Measurements from ENCODE around the gene GNAS-AS1.

GNAS-AS1 gene

DNA sequence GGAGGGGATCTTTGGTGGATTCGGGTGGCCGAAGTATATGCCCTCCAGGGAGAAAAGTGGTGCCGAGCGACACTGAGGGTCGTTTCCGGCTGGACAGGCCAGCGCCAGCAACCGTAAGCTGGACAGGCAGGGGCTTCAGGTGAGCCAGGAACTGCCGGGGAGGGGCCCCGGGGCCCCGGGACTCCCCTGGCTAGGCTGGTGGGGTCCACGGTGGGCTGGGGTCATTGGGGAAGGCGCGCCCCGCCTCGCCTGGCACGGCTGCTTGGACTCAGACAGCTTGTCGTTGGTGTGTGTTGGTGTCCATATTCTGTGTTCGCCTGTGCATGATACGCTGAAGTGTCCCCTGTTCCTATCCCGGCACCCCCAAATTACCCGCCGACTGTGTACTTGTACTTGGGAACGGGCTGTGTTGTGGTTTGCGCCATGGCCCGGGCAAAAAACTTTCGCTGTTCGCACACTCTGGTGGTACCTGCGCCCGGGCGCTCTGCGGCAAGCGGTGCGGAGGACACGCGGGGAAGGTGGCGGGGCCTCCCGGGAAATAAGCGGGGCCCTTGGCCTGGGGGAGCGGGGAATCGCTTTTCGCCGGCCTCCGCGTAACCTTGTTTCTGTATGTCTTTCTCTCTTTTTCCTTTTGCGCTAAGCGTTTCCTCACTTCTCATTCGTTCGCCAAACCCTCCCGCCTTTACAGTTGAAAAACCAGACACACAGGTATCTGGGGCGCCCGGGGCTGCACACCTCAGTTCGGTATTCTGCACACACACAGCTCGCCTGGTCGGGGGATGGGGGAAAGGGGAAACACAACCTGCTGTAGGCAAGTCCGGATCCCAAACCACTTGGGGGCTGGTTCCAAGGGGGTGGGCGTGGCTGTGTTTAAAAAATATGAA is 5.0 kb upstream of the GNAS-AS1 start:
- no peak for DNase-seq (ENCODE audit: low spot score)

DNA sequence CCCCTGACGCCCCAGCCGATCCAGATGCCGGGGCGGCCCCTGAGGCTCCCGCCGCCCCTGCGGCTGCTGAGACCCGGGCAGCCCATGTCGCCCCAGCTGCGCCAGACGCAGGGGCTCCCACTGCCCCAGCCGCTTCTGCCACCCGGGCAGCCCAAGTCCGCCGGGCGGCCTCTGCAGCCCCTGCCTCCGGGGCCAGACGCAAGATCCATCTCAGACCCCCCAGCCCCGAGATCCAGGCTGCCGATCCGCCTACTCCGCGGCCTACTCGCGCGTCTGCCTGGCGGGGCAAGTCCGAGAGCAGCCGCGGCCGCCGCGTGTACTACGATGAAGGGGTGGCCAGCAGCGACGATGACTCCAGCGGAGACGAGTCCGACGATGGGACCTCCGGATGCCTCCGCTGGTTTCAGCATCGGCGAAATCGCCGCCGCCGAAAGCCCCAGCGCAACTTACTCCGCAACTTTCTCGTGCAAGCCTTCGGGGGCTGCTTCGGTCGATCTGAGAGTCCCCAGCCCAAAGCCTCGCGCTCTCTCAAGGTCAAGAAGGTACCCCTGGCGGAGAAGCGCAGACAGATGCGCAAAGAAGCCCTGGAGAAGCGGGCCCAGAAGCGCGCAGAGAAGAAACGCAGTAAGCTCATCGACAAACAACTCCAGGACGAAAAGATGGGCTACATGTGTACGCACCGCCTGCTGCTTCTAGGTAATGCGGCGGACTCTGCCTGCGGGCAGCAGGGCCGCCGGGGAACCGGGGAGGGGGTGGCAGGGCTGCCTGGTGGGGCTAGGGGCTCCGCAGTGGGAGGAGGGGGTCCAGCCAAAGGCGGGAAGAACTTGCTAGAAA is 4.2 kb upstream of the GNAS-AS1 start:
- no peak for DNase-seq (ENCODE audit: low spot score)

DNA sequence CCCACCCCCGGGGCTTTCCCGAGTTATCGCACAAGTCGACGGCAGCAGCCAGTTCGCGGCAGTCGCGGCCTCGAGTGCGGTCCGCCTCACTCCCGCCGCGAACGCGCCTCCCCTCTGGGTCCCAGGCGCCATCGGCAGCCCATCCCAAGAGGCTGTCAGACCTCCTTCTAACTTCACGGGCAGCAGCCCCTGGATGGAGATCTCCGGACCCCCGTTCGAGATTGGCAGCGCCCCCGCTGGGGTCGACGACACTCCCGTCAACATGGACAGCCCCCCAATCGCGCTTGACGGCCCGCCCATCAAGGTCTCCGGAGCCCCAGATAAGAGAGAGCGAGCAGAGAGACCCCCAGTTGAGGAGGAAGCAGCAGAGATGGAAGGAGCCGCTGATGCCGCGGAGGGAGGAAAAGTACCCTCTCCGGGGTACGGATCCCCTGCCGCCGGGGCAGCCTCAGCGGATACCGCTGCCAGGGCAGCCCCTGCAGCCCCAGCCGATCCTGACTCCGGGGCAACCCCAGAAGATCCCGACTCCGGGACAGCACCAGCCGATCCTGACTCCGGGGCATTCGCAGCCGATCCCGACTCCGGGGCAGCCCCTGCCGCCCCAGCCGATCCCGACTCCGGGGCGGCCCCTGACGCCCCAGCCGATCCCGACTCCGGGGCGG is 3.4 kb upstream of the GNAS-AS1 start:
- no peak for DNase-seq (ENCODE audit: low spot score)

DNA sequence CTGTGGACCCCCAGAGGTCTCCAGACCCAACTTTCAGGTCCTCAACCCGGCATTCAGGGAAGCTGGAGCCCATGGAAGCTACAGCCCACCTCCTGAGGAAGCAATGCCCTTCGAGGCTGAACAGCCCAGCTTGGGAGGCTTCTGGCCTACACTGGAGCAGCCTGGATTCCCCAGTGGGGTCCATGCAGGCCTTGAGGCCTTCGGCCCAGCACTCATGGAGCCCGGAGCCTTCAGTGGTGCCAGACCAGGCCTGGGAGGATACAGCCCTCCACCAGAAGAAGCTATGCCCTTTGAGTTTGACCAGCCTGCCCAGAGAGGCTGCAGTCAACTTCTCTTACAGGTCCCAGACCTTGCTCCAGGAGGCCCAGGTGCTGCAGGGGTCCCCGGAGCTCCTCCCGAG is 2.8 kb upstream of the GNAS-AS1 start:
- no peak for DNase-seq (ENCODE audit: low spot score)

DNA sequence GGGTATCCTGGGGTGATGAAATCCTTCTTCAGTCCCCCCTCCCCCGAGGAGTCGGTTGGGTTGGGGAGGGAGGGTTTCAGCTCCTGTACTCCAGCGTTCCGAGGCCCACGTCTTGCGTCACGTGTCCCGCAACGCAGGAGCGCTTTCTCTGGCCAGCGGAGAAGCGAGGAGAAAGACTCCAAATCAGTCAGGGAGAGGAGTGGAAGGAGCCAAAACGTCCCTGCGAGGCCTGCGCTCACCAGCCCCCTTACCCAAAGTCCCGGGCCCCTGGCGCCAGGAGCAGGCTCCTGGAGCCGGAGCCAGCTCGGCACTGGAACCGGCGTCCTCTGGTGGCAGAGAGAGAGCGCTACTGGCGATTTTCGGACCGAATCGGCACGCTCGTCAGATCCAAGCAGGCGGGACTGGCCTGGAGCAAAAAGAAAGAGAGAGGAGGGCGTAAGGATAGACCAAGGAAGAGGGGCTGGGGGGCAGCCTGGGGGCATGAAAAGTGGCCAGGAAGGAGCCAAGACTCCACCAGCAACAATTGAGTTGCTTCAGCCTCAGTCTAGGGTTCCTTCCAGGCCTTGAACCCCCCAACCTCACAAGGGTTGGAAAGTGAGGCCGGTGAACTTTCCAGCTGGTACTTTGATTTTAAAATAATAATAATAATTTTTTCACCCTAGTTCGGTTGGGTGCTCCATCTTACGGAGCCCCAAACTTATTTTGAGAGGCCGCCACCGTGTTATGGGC is 2.0 kb upstream of the GNAS-AS1 start, which contains the start of gene GNAS:
TSS of gene GNAS (plus strand) at position 174 of the 729 bp plus-strand sequence.
- DNase-seq (ENCODE audit: low spot score) = no peak

DNA sequence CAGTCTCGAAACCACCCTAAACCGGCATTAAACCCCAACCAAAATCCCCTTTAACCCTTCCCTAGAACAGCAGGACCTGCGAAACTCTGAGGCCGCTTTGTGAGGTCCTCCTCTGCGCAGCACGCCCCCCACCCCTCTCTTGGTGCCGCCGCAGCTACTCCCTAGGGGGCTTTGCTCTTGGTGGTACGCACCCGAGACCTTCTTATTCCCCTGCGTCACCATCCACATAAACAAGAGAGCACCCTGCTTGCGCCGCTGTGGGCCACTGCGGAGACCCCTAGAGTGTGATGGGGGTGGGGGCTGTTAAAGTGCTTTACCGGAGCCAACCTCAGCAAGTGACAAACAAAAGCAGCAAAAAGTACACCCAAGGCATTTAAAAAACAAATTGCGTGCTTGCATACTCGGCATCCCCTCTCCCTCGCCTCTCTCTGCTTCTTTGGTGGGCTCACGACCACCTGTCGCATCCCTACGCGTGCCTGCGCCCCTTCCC is 1.3 kb upstream of the GNAS-AS1 start:
- DNase-seq (ENCODE audit: low spot score) = no peak

DNA sequence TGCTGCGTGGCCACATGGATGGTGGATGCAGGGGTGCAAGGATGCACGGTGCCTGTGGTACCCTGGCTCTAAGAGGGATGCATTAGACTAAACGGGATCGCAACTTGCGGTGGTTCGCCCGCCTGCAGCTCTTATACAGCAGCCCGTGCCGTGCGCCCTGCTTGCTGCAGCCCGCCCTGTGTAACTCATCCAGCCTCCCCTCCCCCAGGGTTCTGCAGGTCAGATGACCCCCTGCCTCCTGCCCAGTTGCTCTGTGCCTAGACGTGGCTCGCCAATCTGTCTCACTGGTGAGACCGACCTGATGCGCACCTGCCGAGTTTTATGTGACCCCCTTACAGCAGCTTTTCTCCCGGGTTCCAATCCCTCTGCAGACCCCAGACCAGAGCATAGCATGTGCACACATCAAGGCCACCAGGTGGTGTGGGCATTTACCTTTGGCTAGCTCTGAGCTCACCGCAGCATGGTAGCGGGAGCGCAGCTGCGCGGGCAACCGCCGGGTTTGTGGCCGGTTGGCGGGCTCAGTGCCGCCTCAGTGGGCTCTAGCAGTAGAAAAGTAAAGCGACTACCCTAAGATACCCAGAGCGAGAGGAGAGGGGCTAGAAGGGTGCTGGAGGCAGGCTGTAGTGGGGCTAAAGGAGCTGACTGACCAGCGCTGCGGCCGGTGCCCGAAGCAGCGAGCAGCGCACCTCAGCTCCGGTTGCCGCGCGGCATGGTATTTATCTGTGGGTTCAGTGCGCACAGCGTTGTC is 693 bp upstream of the GNAS-AS1 start:
- DNase-seq (ENCODE audit: low spot score) = no peak

DNA sequence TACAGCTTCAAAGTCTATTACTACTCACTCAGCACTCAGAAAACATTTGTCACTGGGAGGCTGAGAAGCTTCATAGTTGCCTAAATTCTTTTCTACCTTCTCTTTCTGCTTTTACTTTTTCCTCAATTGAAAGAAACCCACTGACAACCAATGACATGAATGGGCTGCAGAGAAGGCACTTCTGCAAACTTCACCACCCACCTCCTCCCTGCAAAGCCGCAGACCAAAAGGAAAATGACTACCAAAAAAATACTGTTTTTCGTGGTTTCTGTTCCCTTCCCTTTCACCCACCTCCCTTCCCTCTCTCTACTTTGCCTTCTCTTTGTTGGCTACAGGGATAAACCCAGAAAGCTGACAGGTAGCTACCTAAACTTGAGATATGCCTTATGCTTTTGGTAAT is 3.2 kb downstream of the GNAS-AS1 start:
- no peak for DNase-seq (ENCODE audit: low spot score)

DNA sequence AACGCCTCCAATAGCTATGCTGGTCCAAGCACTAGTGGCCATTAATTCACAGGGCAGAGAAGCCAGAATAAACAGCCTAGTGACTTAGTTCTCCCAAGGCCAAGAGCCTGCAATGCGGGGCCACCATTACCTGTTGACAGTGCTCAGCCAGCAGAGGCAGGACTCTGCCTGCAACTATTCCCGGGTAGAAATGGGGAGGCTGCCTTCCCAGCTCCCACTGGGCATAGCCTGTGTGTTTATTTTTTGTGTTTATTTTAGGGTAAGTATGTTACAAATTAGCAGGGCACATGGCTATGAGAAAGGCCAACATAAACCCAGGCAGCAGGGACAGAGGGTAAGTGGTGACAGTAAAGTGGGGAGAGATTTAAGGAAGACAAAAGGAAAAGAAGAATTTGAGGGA is 5.0 kb downstream of the GNAS-AS1 start:
- DNase-seq (ENCODE audit: low spot score) = no peak

DNA sequence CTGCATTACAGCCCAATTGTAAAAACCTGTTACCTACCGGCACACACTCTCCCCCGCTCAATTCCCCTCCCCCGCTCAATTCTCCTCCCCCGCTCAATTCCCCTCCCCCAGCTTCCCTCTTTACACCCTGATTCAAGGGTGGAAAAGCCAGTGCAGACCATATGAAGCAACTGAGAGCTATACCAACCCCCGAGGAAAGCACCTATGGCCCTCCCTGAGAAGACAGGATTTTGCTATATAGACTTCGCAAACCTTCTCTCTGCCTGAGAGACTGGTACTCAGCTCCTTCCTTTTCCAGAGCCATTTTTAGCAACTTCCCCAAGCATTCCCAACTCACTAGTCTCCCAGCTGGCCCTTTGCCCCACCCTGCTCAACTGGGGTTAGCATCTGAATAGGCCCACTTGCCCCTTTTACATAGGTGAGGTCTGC is 7.6 kb downstream of the GNAS-AS1 start:
- no peak for DNase-seq (ENCODE audit: low spot score)

DNA sequence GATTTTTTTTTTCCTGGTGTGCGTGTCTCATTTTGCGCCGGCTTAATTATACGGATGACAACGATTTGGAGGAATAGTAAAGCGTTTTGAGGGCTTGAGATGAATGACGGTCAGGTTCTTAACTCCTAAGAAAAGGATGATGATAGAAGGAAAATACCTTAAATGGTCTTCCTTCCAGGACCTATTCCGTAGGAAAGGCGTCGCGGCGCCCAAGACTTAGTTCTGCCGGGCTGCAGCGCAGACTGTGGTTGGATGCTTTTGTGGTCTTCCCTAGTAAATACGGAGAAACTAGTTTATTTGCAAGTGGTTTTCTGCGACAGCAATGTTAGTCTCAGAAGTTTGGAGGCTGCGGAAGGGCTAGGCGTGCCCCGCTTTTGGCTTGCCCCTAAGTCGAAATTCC is 8.4 kb downstream of the GNAS-AS1 start:
- no peak for DNase-seq (ENCODE audit: low spot score)

DNA sequence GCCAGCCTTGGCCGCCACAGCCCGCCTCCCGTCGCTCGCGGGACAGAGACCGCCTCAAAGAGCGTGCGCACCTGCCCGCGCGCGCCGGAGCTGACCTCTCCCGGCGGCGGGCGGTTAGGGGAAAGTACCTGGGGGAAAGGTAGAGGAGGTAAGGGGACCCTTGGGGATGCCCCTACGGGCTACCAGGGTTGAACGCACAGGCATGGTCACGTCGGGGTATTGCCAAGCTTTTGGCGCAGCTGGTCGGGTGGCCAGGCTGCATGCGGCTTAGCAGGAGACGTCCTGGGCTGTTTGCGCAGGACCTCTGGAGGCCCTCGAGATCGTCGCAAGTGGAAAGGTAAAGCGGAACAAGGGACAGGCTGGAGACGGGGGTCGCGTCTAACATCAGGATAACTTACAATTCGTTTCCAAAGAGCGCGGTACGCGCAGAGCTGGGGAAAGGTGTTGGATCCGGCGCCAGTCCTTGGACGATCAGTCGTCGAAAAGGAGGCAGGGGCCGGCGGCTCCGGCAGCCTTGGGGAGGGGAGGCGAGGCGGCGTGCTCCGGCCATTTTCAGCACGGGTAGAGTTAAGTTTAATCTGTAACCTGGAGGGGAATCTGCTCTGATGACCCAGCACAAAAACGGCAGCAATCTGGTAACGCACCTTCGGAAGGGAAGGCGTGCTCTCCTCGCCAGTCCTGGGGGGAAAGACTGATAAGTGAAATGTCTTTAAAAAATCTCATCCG is 9.0 kb downstream of the GNAS-AS1 start:
- DNase-seq (ENCODE audit: low spot score) = no peak

DNA sequence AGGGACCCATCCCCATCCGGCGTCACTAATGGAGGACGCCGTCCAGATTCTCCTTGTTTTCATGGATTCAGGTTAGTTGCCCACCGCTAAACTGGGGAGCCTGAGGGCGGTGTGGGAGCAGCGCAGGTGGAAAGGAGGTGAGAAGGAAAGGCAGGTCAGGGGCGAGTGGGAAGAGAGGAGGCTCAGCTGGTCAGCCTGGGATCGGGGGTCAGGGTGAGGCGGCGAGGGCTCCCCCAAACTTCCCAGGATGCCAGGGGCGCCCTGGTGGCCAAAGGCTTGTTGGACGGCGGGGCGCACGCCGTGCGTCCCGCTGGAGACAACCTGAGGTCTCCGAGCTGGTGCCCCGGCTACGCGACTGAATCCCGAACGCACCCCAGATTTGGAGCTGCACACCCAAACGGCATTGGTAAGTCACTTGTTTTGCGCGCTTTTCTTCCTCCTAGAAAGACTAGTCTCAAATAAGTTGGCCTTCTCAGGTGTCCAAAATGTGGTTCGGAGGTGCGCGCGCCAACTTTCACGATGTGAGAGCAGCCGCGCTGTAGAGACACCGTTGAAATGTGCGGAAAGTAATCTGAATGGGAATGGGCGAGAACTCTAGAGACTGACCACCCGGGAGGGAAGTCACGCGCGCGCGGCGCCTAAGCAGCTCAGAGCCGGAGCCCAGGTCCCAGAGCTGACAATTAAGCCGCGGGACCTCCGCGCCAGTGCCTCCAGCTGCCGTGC is 9.7 kb downstream of the GNAS-AS1 start:
- no peak for DNase-seq (ENCODE audit: low spot score)

DNA sequence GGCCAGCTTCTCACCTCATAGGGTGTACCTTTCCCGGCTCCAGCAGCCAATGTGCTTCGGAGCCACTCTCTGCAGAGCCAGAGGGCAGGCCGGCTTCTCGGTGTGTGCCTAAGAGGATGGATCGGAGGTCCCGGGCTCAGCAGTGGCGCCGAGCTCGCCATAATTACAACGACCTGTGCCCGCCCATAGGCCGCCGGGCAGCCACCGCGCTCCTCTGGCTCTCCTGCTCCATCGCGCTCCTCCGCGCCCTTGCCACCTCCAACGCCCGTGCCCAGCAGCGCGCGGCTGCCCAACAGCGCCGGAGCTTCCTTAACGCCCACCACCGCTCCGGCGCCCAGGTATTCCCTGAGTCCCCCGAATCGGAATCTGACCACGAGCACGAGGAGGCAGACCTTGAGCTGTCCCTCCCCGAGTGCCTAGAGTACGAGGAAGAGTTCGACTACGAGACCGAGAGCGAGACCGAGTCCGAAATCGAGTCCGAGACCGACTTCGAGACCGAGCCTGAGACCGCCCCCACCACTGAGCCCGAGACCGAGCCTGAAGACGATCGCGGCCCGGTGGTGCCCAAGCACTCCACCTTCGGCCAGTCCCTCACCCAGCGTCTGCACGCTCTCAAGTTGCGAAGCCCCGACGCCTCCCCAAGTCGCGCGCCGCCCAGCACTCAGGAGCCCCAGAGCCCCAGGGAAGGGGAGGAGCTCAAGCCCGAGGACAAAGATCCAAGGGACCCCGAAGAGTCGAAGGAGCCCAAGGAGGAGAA is 10.5 kb downstream of the GNAS-AS1 start:
- DNase-seq (ENCODE audit: low spot score) = no peak

DNA sequence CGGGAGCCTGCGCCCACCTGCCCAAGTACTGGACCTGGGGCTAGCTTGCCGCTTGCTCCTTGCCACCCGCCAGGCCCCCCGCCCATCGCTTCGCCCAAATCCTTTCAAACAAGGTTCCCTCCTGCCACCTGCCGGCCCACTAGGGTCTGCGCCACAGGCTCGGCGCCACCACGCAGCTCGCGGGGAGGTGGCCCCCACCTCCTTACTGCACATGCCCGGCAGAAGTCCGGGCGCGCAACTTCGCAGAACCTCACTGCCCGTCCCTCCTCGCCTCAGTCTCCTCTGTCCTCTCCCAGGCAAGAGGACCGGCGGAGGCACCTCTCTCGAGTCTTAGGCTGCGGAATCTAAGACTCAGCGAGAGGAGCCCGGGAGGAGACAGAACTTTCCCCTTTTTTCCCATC is 11.2 kb downstream of the GNAS-AS1 start:
- DNase-seq (ENCODE audit: low spot score) = peak; percentile 12

DNA sequence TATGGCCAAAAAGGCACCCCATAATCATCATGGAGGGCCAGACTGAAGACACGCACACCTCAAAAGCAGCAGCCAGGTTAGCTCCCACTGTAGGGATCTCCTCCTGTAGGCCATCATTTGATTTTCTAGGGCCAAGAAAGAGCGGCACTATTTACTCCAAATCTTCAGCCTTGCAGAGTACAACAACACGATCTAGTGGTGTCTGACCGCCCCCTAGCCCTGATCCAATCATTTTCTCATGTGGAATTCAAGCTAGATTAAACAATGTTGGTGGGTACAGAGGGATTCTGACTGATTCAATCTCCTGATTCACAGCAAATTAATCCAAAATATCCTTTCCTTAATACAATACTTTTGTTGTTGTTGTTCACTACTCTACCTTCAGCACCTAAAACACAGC is 12.5 kb downstream of the GNAS-AS1 start:
- no peak for DNase-seq (ENCODE audit: low spot score)

DNA sequence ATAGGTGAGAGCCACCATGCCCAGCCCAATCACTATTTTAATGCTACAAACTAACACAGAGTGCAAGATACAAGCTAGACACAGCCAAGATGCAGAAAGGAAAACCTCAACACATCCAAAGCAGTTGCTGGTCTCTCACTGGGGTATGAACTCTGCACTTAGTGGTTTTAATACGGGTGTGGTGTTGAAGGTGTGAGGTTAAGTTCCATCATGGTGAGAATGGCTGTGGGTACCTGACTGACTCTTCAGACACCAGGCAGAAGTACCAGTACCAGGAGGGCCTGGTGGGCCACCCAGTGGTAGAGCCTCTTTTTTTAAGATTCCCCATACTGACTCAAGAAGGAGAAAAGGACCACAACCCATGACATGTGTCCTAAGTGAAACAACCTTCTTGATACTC is 13.0 kb downstream of the GNAS-AS1 start:
- DNase-seq (ENCODE audit: low spot score) = no peak

DNA sequence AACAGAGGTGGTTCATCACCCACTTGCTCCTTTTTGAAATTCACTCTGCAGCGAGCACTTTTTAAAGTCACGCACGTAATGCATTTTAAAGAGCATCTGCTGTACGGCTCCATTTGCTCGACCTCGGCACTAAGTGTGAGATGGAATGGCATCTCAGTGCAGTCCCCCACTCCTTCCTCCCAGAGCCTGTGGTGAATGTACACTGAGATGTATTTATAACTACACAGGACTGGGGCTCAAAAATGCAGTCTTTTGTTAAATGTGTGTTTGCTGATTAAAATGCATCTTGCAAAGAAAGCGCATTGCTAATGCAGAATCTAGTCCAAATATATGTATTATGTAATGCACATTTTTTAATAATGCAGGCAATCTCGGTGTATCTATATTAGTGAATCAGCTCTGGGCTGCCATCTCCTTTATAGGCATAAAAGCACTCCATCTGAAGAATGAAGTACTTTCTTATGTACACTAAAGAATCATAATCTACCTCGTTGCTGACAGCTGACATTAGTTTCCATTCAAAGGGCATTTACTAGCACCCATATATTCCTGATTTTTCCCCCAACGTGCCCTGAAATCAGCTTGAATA is 14.0 kb downstream of the GNAS-AS1 start:
- DNase-seq (ENCODE audit: low spot score) = no peak
